Sigmoid colon (tissue), 4 donors: ENCODE measurements around the gene STAT2.

ENCODE experiments used
- CTCF ChIP-seq, 4 experiments: fragments of 450-650 bp in 3 of 4; fragments of 200-600 bp in 1 of 4; IDR thresholded peaks; one replicate each; pipeline ENCODE4 v1.5.1; 2016 to 2019; ENCODE audit warnings: antibody characterized with exemption in 4 of 4, mild to moderate bottlenecking in 3 of 4, moderate library complexity in 2 of 4
- POLR2A ChIP-seq, 2 donors: fragments of 450-650 bp; IDR thresholded peaks; one replicate each; pipeline ENCODE4 v1.6.1; 2016; ENCODE audit warnings: antibody characterized with exemption in 2 of 2, mild to moderate bottlenecking in 2 of 2, moderate library complexity in 2 of 2
- POLR2AphosphoS5 ChIP-seq, 4 donors: sonication (generic); formaldehyde crosslinking; IDR thresholded peaks; one replicate each; pipeline ENCODE4 v1.6.1; 2017; ENCODE audit warnings: antibody characterized with exemption in 4 of 4

GRCh38 chr12:56341616-56342015, 18.3 kb downstream of the STAT2 start:
- TF ChIP-seq POLR2AphosphoS5 (IDR thresholded peaks at IDR 0.05) (no peak), POLR2A (IDR thresholded peaks at IDR 0.05) (no peak), CTCF (IDR thresholded peaks at IDR 0.05) (no peak)
